HepG2 (cell line): Measurements from ENCODE around the gene MST1. TPM values are rescaled to one million over a fixed set of nuclear protein-coding genes. Genes with fewer than 3 reads are reported as not detected.

Experiments used
- ATAC-seq: fragments of 200-7000 bp; cut with Tn5 transposase; 3 replicates; pipeline ENCODE4 v1.9.1; 2020; ENCODE audit warnings: mild to moderate bottlenecking, moderate library complexity
- BruUV-seq: library from RNA; stranded (reverse); fragments of 400-500 nt; replicated peaks from 2 replicates; lab custom pipeline; 2021; lab: Mats Ljungman, UMichigan
- CTCF ChIA-PET: fragments of 300-600 bp; formaldehyde crosslinking; extraction: SDS; loops from one replicate; lab custom pipeline; 2021; ENCODE audit warnings: low total read pairs, inconsistent platforms, low intra/inter-chr PET ratio; lab: Yijun Ruan, JAX
- POLR2A ChIA-PET: fragments of 350-600 bp; sonication (Branson Sonifier 250); formaldehyde crosslinking; loops from one replicate; lab custom pipeline; 2020; ENCODE audit warnings: antibody characterized with exemption, inconsistent platforms; lab: Yijun Ruan, JAX
- DNase-seq: peaks from one replicate; pipeline ENCODE4 v3.0.0-alpha.2; 2015; ENCODE audit warnings: low spot score
- FAIRE-seq: peaks from 3 replicates; lab custom pipeline; 2011; peaks lifted over from hg19 to GRCh38; lab: Jason Lieb, UNC
- H2AFZ ChIP-seq: one replicate; pipeline ENCODE4 v1.6.1; 2011; ENCODE audit warnings: low read length, inconsistent platforms
- H3K27ac ChIP-seq: fragments of 300-600 bp; 3 replicates; pipeline ENCODE4 v1.8.0; 2011; ENCODE audit warnings: mixed run types, mild to moderate bottlenecking, mixed read lengths, low read length, inconsistent platforms; ENCODE audit not compliant: insufficient read depth; ENCODE audit errors: extremely low read length
- H3K27me3 ChIP-seq, 2 experiments: fragments of 200-600 bp in 1 of 2; 2 replicates in 1 of 2; 3 replicates in 1 of 2; pipeline versions ENCODE4 v1.6.0 to v1.8.0; 2011; ENCODE audit warnings: low read length in 2 of 2, mild to moderate bottlenecking in 2 of 2, moderate library complexity in 2 of 2, inconsistent platforms in 1 of 2; ENCODE audit not compliant: insufficient read depth in 2 of 2, control insufficient read depth in 1 of 2
- H3K36me3 ChIP-seq, 2 experiments: fragments of 200-600 bp in 1 of 2; replicated peaks in 1 of 2; 2 replicates in 1 of 2; 3 replicates in 1 of 2; pipeline versions ENCODE4 v1.5.1 to v1.8.0; 2011; ENCODE audit warnings: low read length in 2 of 2, inconsistent platforms in 1 of 2; ENCODE audit not compliant: insufficient read depth in 2 of 2, control insufficient read depth in 1 of 2
- H3K4me1 ChIP-seq: 2 replicates; pipeline ENCODE4 v1.5.1; 2012; ENCODE audit warnings: low read length, inconsistent platforms; ENCODE audit not compliant: insufficient read depth
- H3K4me2 ChIP-seq: 2 replicates; pipeline ENCODE4 v1.6.0; 2011; ENCODE audit warnings: low read depth, low read length, inconsistent platforms
- H3K4me3 ChIP-seq, 3 experiments: fragments of 200-600 bp in 1 of 3; sonication (generic), shearing (Covaris generic) in 1 of 3; replicated peaks in 1 of 3; 2 replicates each; pipeline ENCODE4 v1.5.1; 2011 to 2016; ENCODE audit warnings: low read length in 3 of 3, inconsistent platforms in 2 of 3, low read depth in 2 of 3, mild to moderate bottlenecking in 2 of 3, control low read depth in 1 of 3, mixed read lengths in 1 of 3; ENCODE audit not compliant: insufficient read depth in 1 of 3
- H3K79me2 ChIP-seq: one replicate; pipeline ENCODE4 v1.6.1; 2011; ENCODE audit warnings: low read length, inconsistent platforms; ENCODE audit not compliant: insufficient read depth
- H3K9ac ChIP-seq: 2 replicates; pipeline ENCODE4 v1.6.0; 2011; ENCODE audit warnings: mild to moderate bottlenecking, low read depth, low read length, inconsistent platforms; ENCODE audit not compliant: insufficient read depth
- H3K9me3 ChIP-seq: 2 replicates; pipeline ENCODE4 v1.5.1; 2012; ENCODE audit warnings: mild to moderate bottlenecking, low read length
- H4K20me1 ChIP-seq: 2 replicates; pipeline ENCODE4 v1.6.0; 2011; ENCODE audit warnings: inconsistent platforms, mild to moderate bottlenecking, low read length, moderate library complexity; ENCODE audit not compliant: insufficient read depth
- BHLHE40 ChIP-seq: IDR thresholded peaks from 2 replicates; pipeline ENCODE4 v1.6.1; 2011; ENCODE audit warnings: low read length, improper control_type of control experiment
- EHMT2 ChIP-seq: fragments of 200-600 bp; sonication (generic); IDR thresholded peaks from 2 replicates; pipeline ENCODE4 v1.7.0; 2017; ENCODE audit warnings: antibody characterized with exemption, low read depth, low read length, borderline replicate concordance
- FOXA3 ChIP-seq: IDR thresholded peaks from 2 replicates; pipeline ENCODE4 v1.6.1; 2016; ENCODE audit warnings: missing genetic modification reagents, missing compliant biosample characterization
- FOXO1 ChIP-seq: sonication (generic); formaldehyde crosslinking; IDR thresholded peaks from 2 replicates; pipeline ENCODE4 v1.4.0; 2020; ENCODE audit warnings: missing genetic modification reagents
- GPBP1L1 ChIP-seq: sonication (generic); formaldehyde crosslinking; IDR thresholded peaks from 2 replicates; pipeline ENCODE4 v1.5.0; 2020; ENCODE audit warnings: mild to moderate bottlenecking, missing genetic modification reagents
- HMGA1 ChIP-seq: sonication (generic); formaldehyde crosslinking; conservative IDR thresholded peaks from 2 replicates; pipeline ENCODE4 v1.4.0; 2020; ENCODE audit warnings: missing genetic modification reagents
- PHF21A ChIP-seq: sonication (generic); formaldehyde crosslinking; IDR thresholded peaks from 2 replicates; pipeline ENCODE4 v1.5.0; 2020; ENCODE audit warnings: mild to moderate bottlenecking, missing genetic modification reagents
- PRDM10 ChIP-seq: sonication (generic); formaldehyde crosslinking; IDR thresholded peaks from 2 replicates; pipeline ENCODE4 v1.4.0; 2020; ENCODE audit warnings: low read depth, missing genetic modification reagents
- SOX6 ChIP-seq, 2 experiments: fragments of 450-650 bp in 1 of 2; sonication (generic) in 1 of 2; formaldehyde crosslinking in 1 of 2; IDR thresholded peaks; 2 replicates each; pipeline versions ENCODE4 v1.4.0 to v1.6.1; 2017 to 2020; ENCODE audit warnings: antibody characterized with exemption in 1 of 2, mild to moderate bottlenecking in 1 of 2, missing genetic modification reagents in 1 of 2
- TBX3 ChIP-seq: fragments of 450-650 bp; IDR thresholded peaks from 2 replicates; pipeline ENCODE4 v1.6.1; 2017; ENCODE audit warnings: antibody characterized with exemption, mild to moderate bottlenecking, inconsistent platforms, borderline replicate concordance
- ZMAT3 ChIP-seq: sonication (generic); formaldehyde crosslinking; conservative IDR thresholded peaks from 2 replicates; pipeline ENCODE4 v1.7.0; 2021; ENCODE audit warnings: missing genetic modification reagents
- ZNF12 ChIP-seq: sonication (generic); formaldehyde crosslinking; IDR thresholded peaks from 2 replicates; pipeline ENCODE4 v1.5.0; 2020; ENCODE audit warnings: missing genetic modification reagents
- ZNF292 ChIP-seq: sonication (generic); formaldehyde crosslinking; IDR thresholded peaks from 2 replicates; pipeline ENCODE4 v1.8.1; 2022; ENCODE audit warnings: mild to moderate bottlenecking, low read depth, missing genetic modification reagents, borderline replicate concordance
- ZNF296 ChIP-seq: sonication (generic); formaldehyde crosslinking; conservative IDR thresholded peaks from 2 replicates; pipeline ENCODE4 v1.5.0; 2020; ENCODE audit warnings: mild to moderate bottlenecking, missing genetic modification reagents
- ZNF879 ChIP-seq: sonication (generic); formaldehyde crosslinking; IDR thresholded peaks from 2 replicates; pipeline ENCODE4 v1.8.1; 2023; ENCODE audit warnings: missing genetic modification reagents
- WGBS: methylation state at CpG from one replicate; pipeline ENCODE4 v1.1.6; 2017; ENCODE audit warnings: low lambda C conversion rate; 5-methylcytosine and 5-hydroxymethylcytosine counted together
- in situ Hi-C: cut with HindIII; loops from 2 replicates; pipeline ENCODE4 v1.10.0; 2017; ENCODE audit warnings: low pct_unique_long_range_greater_than_20kb; ENCODE audit not compliant: extremely low pct_ligation_motif_present
- intact Hi-C: fragments of 100-400 bp; cut with micrococcal nuclease; formaldehyde crosslinking; loops from one replicate; pipeline ENCODE4 v1.10.0; 2022; ENCODE audit not compliant: unreplicated experiment
- polyA plus RNA-seq, 8 experiments: library from polyadenylated mRNA; depleted of rRNA in 3 of 8; stranded (reverse) in 7 of 8; unstranded in 1 of 8; fragments of >200 nt; fragmentation: Illumina TruSeq in 4 of 8; extraction: Trizol in 4 of 8; gene quantifications; 2 replicates each; pipeline versions ENCODE4 v1.2.1 to v1.2.3, GENCODE V29; 2011 to 2016; ENCODE audit warnings: low read depth in 4 of 8, missing spikeins in 1 of 8, mixed read lengths in 1 of 8; ENCODE audit not compliant: insufficient read depth in 1 of 8
- total RNA-seq, 5 experiments: library from RNA; depleted of rRNA; stranded (reverse); fragments of >200 nt; fragmentation: Illumina TruSeq; extraction: Trizol; gene quantifications; 2 replicates each; pipeline ENCODE4 v1.2.3, GENCODE V29; 2016; ENCODE audit warnings: low read depth in 1 of 5
- TF ChIP-seq, protein P1 (sequence below): sonication (generic); formaldehyde crosslinking; IDR thresholded peaks from 2 replicates; pipeline ENCODE4 v1.5.0; 2020; ENCODE audit warnings: mild to moderate bottlenecking, missing genetic modification reagents, borderline replicate concordance

MST1 gene
- total and polyA plus RNA-seq, 2 of the 13 experiments (the other 11 are each of a cell fraction or from before 2014, with no cell fraction given), result 189 to 452 TPM

GRCh38 chr3:49665822-49666519 lies 23.3 kb downstream of the MST1 start:
- Histone ChIP-seq H3K27me3 (no peaks in the 10 kb centered on the region), H2AFZ (no peak overlapping the region), H3K4me3 (peak overlapping the region in 1 of 3 experiments; percentile 49; a peak in 1 of 6 replicates), H3K9me3 (no peaks in the 10 kb centered on the region), H3K9ac (peak overlapping the region; percentile 54), H3K36me3 (no peaks in the 10 kb centered on the region), H3K4me2 (peak overlapping the region; percentile 76), H3K79me2 (no peaks in the 10 kb centered on the region), H3K27ac (peak overlapping the region; percentile 74), H3K4me1 (peaks cover 72% of the 10 kb centered on the region), H4K20me1 (no peaks in the 10 kb centered on the region)
- peak; percentile 72 for ATAC-seq
- DNase-seq, result peak; percentile 54
- peak; percentile 63 for FAIRE-seq
- ChIA-PET CTCF (interaction anchor here (1.1 kb wide), 1 partner anchor 127 kb away, joined by 3 read pairs; no protein-coding TSS in a partner anchor), POLR2A (interaction anchor here (0.7 to 3.0 kb wide), 9 partner anchors 78 to 342 kb away, joined by 3 to 34 read pairs (median 8); partner anchors contain the start of genes BSN and DAG1)
- in situ Hi-C loops (no loop called here), intact Hi-C loops (loop anchor here (5.0 kb wide), 1 partner anchor 79 kb away; no protein-coding TSS in a partner anchor)
- whole genome bisulfite sequencing, result 42% methylated on average over 3 of the region's 6 CpGs
- BruUV-seq, result TSS peak; percentile 40
- TF ChIP-seq PHF21A (CRISPR knock-in tag), result peak; percentile 58
- no peak for TF ChIP-seq ZNF879 (CRISPR knock-in tag)
- peak; percentile 33; the same call in 1 of the 2 replicates for TF ChIP-seq ZNF292 (CRISPR knock-in tag)
- no peak for TF ChIP-seq HMGA1 (CRISPR knock-in tag)
- no peak for TF ChIP-seq EHMT2
- TF ChIP-seq FOXO1 (CRISPR knock-in tag), result no peak
- TF ChIP-seq, protein P1, sequence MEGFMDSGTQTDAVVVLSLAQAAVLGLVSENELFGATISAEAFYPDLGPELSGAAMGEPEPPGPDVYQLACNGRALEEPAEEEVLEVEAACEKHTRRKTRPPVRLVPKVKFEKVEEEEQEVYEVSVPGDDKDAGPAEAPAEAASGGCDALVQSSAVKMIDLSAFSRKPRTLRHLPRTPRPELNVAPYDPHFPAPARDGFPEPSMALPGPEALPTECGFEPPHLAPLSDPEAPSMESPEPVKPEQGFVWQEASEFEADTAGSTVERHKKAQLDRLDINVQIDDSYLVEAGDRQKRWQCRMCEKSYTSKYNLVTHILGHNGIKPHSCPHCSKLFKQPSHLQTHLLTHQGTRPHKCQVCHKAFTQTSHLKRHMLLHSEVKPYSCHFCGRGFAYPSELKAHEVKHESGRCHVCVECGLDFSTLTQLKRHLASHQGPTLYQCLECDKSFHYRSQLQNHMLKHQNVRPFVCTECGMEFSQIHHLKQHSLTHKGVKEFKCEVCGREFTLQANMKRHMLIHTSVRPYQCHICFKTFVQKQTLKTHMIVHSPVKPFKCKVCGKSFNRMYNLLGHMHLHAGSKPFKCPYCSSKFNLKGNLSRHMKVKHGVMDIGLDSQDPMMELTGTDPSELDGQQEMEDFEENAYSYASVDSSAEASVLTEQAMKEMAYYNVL, result 0 out of 2 replicates have a peak, but pooled peaks have one; percentile 5
- no peak for TF ChIP-seq TBX3
- TF ChIP-seq FOXA3 (CRISPR knock-in tag), result peak; percentile 42; the same call in 1 of the 2 replicates
- TF ChIP-seq BHLHE40, result no peak
- TF ChIP-seq ZNF12, result no peak
- no peak for TF ChIP-seq GPBP1L1 (CRISPR knock-in tag)
- no peak for TF ChIP-seq PRDM10 (CRISPR knock-in tag)
- TF ChIP-seq SOX6 (IDR thresholded peaks at IDR 0.05), result no peak
- no peak for TF ChIP-seq SOX6 (CRISPR knock-in tag; IDR thresholded peaks at IDR 0.05)
- no peak for TF ChIP-seq ZNF296 (CRISPR knock-in tag)
- TF ChIP-seq ZMAT3 (CRISPR knock-in tag), result no peak
